ENCODE data around the gene DEF6. TPM values are rescaled to one million over a fixed set of nuclear protein-coding genes. Genes with fewer than 3 reads are reported as not detected.

Gene DEF6
- total and polyA plus RNA-seq, 2 donors from 2014 or later, result 2.7 to 16.3 TPM

- H3K27me3 ChIP-seq (ENCODE audit: control insufficient read depth, insufficient read depth, low read length), result no peaks in the 10 kb centered on the region
- intact Hi-C loops (cut with DNase I), result no loop called here
- H3K9ac ChIP-seq (ENCODE audit: low read length in 3 of 3), result no peak overlapping the region
- peaks cover 4 to 25% (median 13%) of the 10 kb centered on the region in 3 donors for H3K36me3 ChIP-seq (ENCODE audit: control insufficient read depth in 2 of 3, insufficient read depth in 3 of 3, low read length in 3 of 3)
- TF ChIP-seq CTCF (IDR thresholded peaks at IDR 0.05; ENCODE audit: borderline replicate concordance, extremely low read depth, insufficient read depth), result no peak
- FAIRE-seq, result no peak
- H3K4me3 ChIP-seq (ENCODE audit: low read length in 3 of 3), result no peak overlapping the region
- no peaks in the 10 kb centered on the region for H3K9me3 ChIP-seq (ENCODE audit: control insufficient read depth in 2 of 3, insufficient read depth in 1 of 3, low read length in 3 of 3)
- H3K4me1 ChIP-seq (ENCODE audit: control insufficient read depth in 2 of 3, insufficient read depth in 2 of 3, low read depth in 1 of 3, low read length in 3 of 3), result peaks cover 0 to 7% (median 0%) of the 10 kb centered on the region in 3 donors
- H3K27ac ChIP-seq (ENCODE audit: low read depth in 2 of 2, low read length in 2 of 2), result no peak overlapping the region
- peak in 3 of 5 donors; percentile 54 to 74 (median 71) for DNase-seq
These were observed 16.7 kb upstream of the DEF6 start for GRCh38 chr6:35280903-35281302.

DNA sequence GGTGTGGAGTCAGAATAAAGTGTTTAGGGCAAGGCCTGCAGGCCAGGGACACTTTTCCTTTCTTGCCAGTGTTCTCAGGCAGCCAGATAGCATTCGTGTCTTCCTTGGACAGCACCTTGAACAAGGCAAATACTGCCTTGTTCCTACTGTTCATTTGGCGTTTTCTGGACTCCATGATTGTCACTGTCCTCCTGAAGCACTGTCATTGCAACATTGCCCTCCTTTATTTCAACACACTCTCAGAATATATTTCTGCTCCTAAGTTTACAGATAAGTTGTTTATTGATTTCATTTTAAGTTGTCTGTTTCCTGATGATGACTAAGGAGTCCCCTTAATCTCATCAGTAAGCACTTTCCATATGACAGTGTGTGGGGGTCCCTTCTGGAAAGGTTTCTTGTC lies 15.1 kb upstream of the DEF6 start:
- H3K27me3 ChIP-seq (ENCODE audit: control insufficient read depth, insufficient read depth, low read length), result no peaks in the 10 kb centered on the region
- no peak for TF ChIP-seq CTCF (IDR thresholded peaks at IDR 0.05; ENCODE audit: borderline replicate concordance, extremely low read depth, insufficient read depth)
- H3K27ac ChIP-seq (ENCODE audit: low read depth in 2 of 2, low read length in 2 of 2), result no peak overlapping the region
- FAIRE-seq (no peak), DNase-seq (no peak)
- intact Hi-C loops (cut with DNase I), result no loop called here
- no peak overlapping the region for H3K4me3 ChIP-seq (ENCODE audit: low read length in 3 of 3)
- H3K36me3 ChIP-seq (ENCODE audit: control insufficient read depth in 2 of 3, insufficient read depth in 3 of 3, low read length in 3 of 3), result peaks cover 4 to 40% (median 26%) of the 10 kb centered on the region in 3 donors
- peaks cover 0 to 7% (median 0%) of the 10 kb centered on the region in 3 donors for H3K4me1 ChIP-seq (ENCODE audit: control insufficient read depth in 2 of 3, insufficient read depth in 2 of 3, low read depth in 1 of 3, low read length in 3 of 3)
- no peak overlapping the region for H3K9ac ChIP-seq (ENCODE audit: low read length in 3 of 3)
- H3K9me3 ChIP-seq (ENCODE audit: control insufficient read depth in 2 of 3, insufficient read depth in 1 of 3, low read length in 3 of 3), result no peaks in the 10 kb centered on the region

- DNase-seq, result no peak
- Histone ChIP-seq H3K9me3 (ENCODE audit: control insufficient read depth in 2 of 3, insufficient read depth in 1 of 3, low read length in 3 of 3) (no peaks in the 10 kb centered on the region), H3K27ac (ENCODE audit: low read depth in 2 of 2, low read length in 2 of 2) (no peak overlapping the region), H3K27me3 (ENCODE audit: control insufficient read depth, insufficient read depth, low read length) (no peaks in the 10 kb centered on the region), H3K36me3 (ENCODE audit: control insufficient read depth in 2 of 3, insufficient read depth in 3 of 3, low read length in 3 of 3) (peaks cover 4 to 49% (median 34%) of the 10 kb centered on the region in 3 donors), H3K4me3 (ENCODE audit: low read length in 3 of 3) (no peak overlapping the region), H3K9ac (ENCODE audit: low read length in 3 of 3) (no peak overlapping the region), H3K4me1 (ENCODE audit: control insufficient read depth in 2 of 3, insufficient read depth in 2 of 3, low read depth in 1 of 3, low read length in 3 of 3) (peaks cover 0 to 7% (median 0%) of the 10 kb centered on the region in 3 donors)
- no peak for TF ChIP-seq CTCF (IDR thresholded peaks at IDR 0.05; ENCODE audit: borderline replicate concordance, extremely low read depth, insufficient read depth)
- intact Hi-C loops (cut with DNase I), result no loop called here
- FAIRE-seq, result no peak
These were observed 14.3 kb upstream of the DEF6 start for GRCh38 chr6:35283361-35283760.
